ENCODE results near the gene HDAC8. TPM values are rescaled to one million over a fixed set of nuclear protein-coding genes. Genes with fewer than 3 reads are reported as not detected.

The HDAC8 gene
- total RNA-seq, 4 donors from 2014 or later: 19.2 to 23.3 (median 22.0) TPM

DNA sequence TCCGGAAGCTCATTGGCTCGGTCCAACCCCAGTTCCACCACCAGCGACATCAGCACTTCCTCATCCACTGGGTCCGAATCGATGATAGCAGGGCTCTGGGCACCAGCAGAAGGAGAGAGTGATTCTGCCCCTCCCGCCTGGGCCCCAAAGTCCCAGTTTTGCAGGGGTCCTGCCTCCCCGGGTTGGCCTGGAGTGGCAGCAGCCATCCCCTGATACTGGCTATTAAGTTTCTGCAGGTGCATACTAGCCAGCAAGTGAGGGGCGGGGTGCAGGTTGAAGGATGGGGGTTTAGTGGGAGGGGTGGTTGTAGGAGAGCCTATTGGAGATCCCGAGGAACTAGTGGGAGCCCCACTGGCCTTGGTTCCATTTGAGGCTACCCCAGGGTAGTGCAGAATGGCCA is 270.9 kb downstream of the HDAC8 start:
- no peak for TF ChIP-seq EP300 (IDR thresholded peaks at IDR 0.05)
- no peak for TF ChIP-seq POLR2AphosphoS5 (IDR thresholded peaks at IDR 0.05)
- TF ChIP-seq, protein P1, sequence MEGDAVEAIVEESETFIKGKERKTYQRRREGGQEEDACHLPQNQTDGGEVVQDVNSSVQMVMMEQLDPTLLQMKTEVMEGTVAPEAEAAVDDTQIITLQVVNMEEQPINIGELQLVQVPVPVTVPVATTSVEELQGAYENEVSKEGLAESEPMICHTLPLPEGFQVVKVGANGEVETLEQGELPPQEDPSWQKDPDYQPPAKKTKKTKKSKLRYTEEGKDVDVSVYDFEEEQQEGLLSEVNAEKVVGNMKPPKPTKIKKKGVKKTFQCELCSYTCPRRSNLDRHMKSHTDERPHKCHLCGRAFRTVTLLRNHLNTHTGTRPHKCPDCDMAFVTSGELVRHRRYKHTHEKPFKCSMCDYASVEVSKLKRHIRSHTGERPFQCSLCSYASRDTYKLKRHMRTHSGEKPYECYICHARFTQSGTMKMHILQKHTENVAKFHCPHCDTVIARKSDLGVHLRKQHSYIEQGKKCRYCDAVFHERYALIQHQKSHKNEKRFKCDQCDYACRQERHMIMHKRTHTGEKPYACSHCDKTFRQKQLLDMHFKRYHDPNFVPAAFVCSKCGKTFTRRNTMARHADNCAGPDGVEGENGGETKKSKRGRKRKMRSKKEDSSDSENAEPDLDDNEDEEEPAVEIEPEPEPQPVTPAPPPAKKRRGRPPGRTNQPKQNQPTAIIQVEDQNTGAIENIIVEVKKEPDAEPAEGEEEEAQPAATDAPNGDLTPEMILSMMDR (IDR thresholded peaks at IDR 0.05): no peak
- Histone ChIP-seq H3K27ac (replicated peaks in 1 of 4) (no peak overlapping the region), H3K9me3 (no peaks in the 10 kb centered on the region), H3K36me3 (no peaks in the 10 kb centered on the region), H3K4me3 (no peak overlapping the region), H3K4me1 (peaks cover 11 to 27% (median 16%) of the 10 kb centered on the region in 4 donors), H3K27me3 (peaks cover 0 to 10% (median 0%) of the 10 kb centered on the region in 4 donors)
- WGBS: 87% methylated on average over 7 of the region's 9 CpGs
- no peak for DNase-seq (ENCODE audit: extremely low spot score)
- intact Hi-C loops (cut with DNase I): loop anchor here (10.0 kb wide), 1 partner anchor 243 kb away; no protein-coding TSS in a partner anchor

DNA sequence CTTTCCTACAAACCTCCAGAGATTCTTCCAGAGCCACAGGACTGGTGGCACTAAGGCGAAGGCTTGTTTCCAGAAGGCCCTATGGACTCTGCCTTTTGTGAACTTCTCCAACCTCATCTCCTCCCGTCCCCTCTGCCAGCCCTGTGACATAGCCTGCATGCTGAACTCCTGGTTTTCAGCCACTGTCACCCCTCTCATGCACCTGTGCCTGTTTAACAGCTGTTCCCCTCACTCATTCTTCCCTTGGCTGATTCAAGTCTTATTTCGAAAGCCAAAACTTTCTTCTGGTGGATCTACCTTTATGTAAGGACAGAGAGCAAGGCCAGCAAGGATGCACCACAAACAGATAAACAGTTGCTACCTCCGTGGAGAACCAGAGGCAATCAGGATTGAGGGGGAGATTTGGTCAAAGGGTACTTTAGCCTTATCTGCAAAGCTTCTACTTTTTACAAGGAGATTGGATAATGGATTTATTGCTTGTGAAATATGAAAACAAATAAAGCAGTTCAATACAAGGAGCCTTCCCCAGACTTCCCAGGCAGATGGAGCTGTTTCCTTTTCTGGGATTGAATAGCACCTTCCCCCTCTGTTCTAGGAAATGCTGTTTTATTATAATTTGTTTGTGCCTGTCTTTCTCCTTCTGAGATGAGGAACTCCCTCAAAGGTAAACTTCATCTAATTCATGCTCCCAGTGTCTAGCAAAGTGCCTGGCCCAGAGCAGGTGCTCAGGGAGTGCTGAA is 272.6 kb downstream of the HDAC8 start:
- no peaks in the 10 kb centered on the region for H3K36me3 ChIP-seq
- H3K4me3 ChIP-seq: no peak overlapping the region
- intact Hi-C loops (cut with DNase I): loop anchor here (10.0 kb wide), 1 partner anchor 245 kb away; no protein-coding TSS in a partner anchor
- peaks cover 0 to 10% (median 0%) of the 10 kb centered on the region in 4 donors for H3K27me3 ChIP-seq
- H3K4me1 ChIP-seq: peaks cover 5 to 10% (median 6%) of the 10 kb centered on the region in 4 donors
- H3K27ac ChIP-seq (replicated peaks in 1 of 4): no peak overlapping the region
- WGBS: 74% methylated on average over 4 of the region's 4 CpGs
- no peak for DNase-seq (ENCODE audit: extremely low spot score)
- TF ChIP-seq EP300 (IDR thresholded peaks at IDR 0.05) (no peak), POLR2A (IDR thresholded peaks at IDR 0.05; ENCODE audit: low read depth) (no peak), POLR2AphosphoS5 (IDR thresholded peaks at IDR 0.05) (no peak)
- TF ChIP-seq, protein P1 (IDR thresholded peaks at IDR 0.05): no peak
- no peaks in the 10 kb centered on the region for H3K9me3 ChIP-seq

DNA sequence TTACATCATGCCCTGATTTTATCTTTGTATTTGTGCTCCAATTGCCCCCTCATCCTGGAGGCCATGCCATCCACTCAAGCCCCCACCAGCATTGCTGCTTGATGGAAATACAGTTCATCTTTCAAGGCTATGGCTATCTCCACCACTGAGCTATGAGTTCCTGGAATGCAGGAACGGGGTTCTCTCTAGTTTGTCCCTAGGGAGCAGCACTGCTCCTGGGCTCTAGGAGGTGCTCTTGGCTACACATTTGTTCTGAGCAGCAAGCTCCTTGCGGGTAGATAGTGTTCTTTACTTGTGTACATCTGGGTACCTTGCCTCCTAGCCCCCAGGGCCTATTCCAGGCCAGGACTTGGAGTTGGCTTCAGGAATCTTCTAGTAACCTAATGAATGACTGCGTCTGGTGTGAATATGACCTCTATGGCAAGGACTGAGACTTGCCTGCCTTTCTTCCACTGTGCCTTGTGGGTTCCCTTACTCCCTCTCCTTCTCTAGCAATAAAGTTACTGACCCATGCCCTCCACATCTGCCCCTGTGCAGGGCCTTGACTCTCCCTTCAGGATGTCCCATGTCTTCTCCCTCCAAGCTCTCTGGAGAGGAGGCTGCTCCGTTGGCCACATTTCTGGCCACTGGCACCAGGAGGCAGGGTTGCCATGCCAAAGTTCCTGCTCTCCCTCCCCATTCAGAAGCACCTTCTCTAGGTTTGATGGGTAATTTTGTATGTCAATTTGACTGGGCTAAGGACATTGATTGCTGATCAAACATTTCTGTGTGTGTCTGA is 274.5 kb downstream of the HDAC8 start:
- Histone ChIP-seq H3K27me3 (peaks cover 0 to 5% (median 0%) of the 10 kb centered on the region in 4 donors), H3K27ac (replicated peaks in 1 of 4) (no peak overlapping the region), H3K36me3 (no peaks in the 10 kb centered on the region), H3K9me3 (no peaks in the 10 kb centered on the region), H3K4me3 (no peak overlapping the region), H3K4me1 (no peaks in the 10 kb centered on the region)
- DNase-seq (ENCODE audit: extremely low spot score): no peak
- no peak for TF ChIP-seq EP300 (IDR thresholded peaks at IDR 0.05)
- TF ChIP-seq, protein P1 (IDR thresholded peaks at IDR 0.05): peak in 2 of 3 experiments; percentile 9 to 14
- no peak for TF ChIP-seq POLR2A (IDR thresholded peaks at IDR 0.05; ENCODE audit: low read depth)
- TF ChIP-seq POLR2AphosphoS5 (IDR thresholded peaks at IDR 0.05): no peak
- intact Hi-C loops (cut with DNase I): no loop called here
- WGBS: 37% methylated on average over 4 of the region's 4 CpGs

DNA sequence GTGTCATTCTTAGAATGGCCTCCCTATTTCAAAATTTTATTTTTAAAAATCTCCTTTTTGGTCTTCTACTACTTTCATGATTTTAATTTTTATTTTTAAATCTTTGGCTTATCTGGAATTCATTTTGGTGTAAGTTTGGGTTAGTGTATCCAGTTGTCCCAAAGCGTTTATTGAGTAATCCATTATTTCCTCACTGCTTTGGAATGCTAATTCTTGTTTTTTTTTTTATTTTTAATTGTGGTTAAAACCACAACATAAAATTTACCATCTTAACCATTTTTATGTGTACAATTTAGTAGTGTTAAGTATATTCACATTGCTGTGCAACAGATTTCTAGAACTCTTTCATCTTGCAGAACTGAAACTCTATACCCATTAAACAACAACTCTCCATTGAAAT is 275.7 kb downstream of the HDAC8 start:
- WGBS: 59% methylated on average over 1 of the region's 1 CpG
- Histone ChIP-seq H3K4me1 (no peaks in the 10 kb centered on the region), H3K27ac (replicated peaks in 1 of 4) (no peak overlapping the region), H3K9me3 (peaks cover 0 to 5% (median 0%) of the 10 kb centered on the region in 4 donors), H3K27me3 (no peaks in the 10 kb centered on the region), H3K36me3 (no peaks in the 10 kb centered on the region), H3K4me3 (no peak overlapping the region)
- intact Hi-C loops (cut with DNase I): no loop called here
- no peak for DNase-seq (ENCODE audit: extremely low spot score)
- TF ChIP-seq, protein P1 (IDR thresholded peaks at IDR 0.05): no peak
- TF ChIP-seq POLR2A (IDR thresholded peaks at IDR 0.05; ENCODE audit: low read depth): no peak
- TF ChIP-seq POLR2AphosphoS5 (IDR thresholded peaks at IDR 0.05): no peak
- TF ChIP-seq EP300 (IDR thresholded peaks at IDR 0.05): no peak
